Ovary (tissue), 3 donors: ENCODE measurements around the gene BMPER.

Source experiments
- EP300 ChIP-seq: sonication (generic); formaldehyde crosslinking; IDR thresholded peaks from one replicate; pipeline ENCODE4 v1.6.1; 2017; ENCODE audit warnings: antibody characterized with exemption
- POLR2A ChIP-seq: fragments of 450-650 bp; IDR thresholded peaks from one replicate; pipeline ENCODE4 v1.6.1; 2017; ENCODE audit warnings: antibody characterized with exemption, mild to moderate bottlenecking, moderate library complexity
- TF ChIP-seq, protein P1 (sequence below), 3 donors: fragments of 450-650 bp in 2 of 3; fragments of 200-600 bp in 1 of 3; IDR thresholded peaks; one replicate each; pipeline versions ENCODE4 v1.5.1 to v1.8.0; 2016 to 2022; ENCODE audit warnings: antibody characterized with exemption in 3 of 3, mild to moderate bottlenecking in 1 of 3
- donor health status: DM: no; HTN: no; CAD: no.

GRCh38 chr7:33964417-33965182, 59.3 kb downstream of the BMPER start:
- TF ChIP-seq, protein P1, sequence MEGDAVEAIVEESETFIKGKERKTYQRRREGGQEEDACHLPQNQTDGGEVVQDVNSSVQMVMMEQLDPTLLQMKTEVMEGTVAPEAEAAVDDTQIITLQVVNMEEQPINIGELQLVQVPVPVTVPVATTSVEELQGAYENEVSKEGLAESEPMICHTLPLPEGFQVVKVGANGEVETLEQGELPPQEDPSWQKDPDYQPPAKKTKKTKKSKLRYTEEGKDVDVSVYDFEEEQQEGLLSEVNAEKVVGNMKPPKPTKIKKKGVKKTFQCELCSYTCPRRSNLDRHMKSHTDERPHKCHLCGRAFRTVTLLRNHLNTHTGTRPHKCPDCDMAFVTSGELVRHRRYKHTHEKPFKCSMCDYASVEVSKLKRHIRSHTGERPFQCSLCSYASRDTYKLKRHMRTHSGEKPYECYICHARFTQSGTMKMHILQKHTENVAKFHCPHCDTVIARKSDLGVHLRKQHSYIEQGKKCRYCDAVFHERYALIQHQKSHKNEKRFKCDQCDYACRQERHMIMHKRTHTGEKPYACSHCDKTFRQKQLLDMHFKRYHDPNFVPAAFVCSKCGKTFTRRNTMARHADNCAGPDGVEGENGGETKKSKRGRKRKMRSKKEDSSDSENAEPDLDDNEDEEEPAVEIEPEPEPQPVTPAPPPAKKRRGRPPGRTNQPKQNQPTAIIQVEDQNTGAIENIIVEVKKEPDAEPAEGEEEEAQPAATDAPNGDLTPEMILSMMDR (IDR thresholded peaks at IDR 0.05) = no peak
- TF ChIP-seq POLR2A (no peak), EP300 (no peak)
